NCI-H1048 (cell line): ENCODE data around the gene LRRK2.
"Not testable (repeated sequence)": the region's sequence is repeated elsewhere in the genome, so short reads cannot be mapped to it uniquely, and the experiment has no call there.

Experiments
- DNase-seq: peaks from one replicate; lab custom pipeline; 2025; lab: John Stamatoyannopoulos, UW

The LRRK2 gene

DNA sequence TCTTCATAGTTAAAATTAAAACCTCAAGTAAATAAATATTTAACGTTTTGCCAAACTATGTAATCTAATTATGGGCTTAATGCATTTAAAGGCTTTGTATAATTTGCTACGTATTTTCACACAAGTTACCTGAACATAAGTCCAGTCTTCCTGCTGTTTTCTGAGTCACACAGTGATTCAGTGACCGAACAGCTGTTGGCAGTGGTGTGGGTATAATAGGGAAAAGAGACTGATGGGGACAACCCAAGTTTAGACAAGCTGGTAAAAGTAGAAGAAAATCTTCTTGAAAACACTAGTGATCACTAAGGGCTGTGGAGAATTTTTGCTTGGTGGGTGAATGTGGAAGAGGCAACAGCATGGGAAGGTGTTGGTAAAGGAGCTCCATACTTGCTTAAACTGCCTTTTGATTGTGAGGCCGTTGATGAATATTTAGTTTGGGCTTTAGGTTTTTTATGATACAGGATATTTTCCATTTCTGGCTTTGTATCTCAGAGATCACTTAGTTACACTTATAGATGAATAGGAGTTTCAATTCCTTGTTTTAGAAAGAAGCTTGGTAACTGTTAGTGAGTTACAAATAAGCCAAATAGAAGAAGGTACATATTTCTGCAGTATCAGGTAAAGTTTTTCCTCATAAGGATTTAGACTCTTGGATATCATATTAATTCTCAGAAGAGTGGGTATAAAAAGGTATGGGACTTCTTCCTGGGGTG is 23.9 kb downstream of the LRRK2 start:
- DNase-seq: no peak

DNA sequence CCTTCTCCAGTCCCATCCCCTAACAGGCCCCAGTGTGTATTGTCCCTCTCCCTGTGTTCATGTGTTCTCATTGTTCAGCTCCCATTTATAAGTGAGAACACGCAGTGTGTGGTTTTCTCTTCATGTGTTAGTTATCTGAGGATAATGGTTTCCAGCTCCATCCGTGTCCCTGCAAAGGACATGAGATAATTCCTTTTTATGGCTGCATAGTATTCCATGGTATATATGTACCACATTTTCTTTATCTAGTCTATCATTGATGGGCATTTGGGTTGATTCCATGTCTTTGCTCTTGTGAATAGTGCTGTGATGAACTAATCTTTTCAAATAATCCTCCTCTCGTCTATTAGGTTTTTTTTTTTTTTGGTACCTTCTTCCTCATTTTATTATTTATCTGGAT is 25.9 kb downstream of the LRRK2 start:
- not testable (repeated sequence) for DNase-seq

- DNase-seq: no peak
Measured at GRCh38 chr12:40253936-40254335, 29.1 kb downstream of the LRRK2 start.

DNA sequence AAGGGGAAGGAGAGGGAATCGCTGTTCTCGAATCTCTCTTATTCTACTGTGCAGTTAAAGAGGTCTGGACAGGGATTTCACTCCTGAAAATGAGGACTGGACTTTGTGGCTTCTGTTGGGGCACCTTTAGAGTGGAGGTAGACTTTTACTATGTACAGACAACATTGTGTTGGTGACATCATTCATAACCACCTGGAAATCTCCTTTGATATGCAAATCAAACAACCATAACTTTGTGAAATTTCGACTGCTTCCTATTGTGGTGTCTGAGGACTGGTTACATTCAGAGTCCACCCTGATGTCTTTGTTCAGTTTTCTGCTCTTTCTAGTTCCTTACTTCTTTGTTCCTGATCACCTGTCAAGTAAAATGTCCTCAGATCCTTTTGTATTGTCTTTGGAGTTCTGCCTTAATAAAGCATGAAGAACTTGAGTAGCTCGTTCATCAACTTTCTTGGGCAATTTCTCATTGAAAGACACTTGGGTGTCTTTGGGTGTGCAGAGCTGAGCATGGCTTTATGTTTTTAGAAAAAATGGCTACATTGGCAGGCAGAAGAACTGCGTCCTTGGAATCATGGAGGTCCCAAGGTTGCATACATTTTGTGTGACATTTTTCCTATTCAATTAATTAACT is 29.8 kb downstream of the LRRK2 start:
- DNase-seq: no peak

DNA sequence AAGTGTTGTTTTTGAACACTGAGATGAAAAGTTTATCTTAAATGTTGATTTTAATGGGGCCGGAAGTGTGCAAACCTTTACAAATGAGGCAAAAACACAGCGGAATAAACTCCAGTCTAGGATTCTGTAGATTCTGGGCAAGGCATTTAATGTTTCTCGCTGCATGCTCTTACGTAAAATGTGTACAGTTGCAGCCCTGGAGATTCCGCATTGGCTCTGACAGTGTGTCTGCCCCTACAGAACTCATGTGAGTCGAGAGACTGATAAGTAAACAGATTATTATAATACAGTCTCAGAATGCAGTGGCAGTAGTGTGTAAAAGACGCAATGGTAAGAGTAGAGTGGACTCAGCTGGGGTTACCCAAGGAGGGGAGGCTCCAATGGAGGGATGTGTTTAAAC is 33.6 kb downstream of the LRRK2 start:
- no peak for DNase-seq

DNA sequence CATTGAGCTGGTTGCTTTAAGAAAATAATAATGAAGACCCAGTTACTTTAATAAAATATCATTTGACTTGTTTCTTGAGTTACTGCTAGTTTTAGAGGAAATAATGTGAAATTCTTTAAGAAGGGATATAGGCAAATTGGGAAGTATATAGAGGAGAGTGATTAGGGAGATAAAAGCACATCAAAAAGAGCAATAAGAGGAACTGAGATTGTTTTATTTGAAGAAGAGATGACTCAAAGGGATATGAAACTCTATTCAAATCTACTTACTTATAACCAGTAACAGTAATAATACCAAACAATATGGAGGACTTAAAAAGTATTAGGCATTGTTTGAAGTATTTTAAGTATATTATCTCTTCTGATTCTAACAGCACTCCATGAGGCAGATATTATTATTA is 37.1 kb downstream of the LRRK2 start:
- DNase-seq: no peak

DNA sequence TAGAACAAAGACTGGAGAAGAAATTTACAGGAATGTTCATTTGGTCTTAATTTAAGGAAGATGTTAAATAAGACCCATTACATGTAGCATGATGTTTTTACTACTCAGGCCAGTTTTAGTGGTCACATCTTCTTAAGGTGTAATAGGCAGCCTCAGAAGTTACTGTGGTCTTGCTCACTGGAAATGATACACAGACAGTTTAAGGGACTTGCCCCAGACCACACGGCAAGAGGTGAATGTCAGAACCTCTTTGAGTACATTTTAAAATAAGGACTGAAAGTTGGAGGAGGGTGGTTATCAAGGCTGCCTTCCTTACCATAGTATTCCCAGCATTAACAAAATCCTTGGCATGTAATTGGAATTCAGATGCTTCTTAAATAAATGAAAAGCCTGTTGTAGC is 37.9 kb downstream of the LRRK2 start:
- no peak for DNase-seq

GRCh38 chr12:40263616-40264409 is 39.0 kb downstream of the LRRK2 start:
- no peak for DNase-seq

DNA sequence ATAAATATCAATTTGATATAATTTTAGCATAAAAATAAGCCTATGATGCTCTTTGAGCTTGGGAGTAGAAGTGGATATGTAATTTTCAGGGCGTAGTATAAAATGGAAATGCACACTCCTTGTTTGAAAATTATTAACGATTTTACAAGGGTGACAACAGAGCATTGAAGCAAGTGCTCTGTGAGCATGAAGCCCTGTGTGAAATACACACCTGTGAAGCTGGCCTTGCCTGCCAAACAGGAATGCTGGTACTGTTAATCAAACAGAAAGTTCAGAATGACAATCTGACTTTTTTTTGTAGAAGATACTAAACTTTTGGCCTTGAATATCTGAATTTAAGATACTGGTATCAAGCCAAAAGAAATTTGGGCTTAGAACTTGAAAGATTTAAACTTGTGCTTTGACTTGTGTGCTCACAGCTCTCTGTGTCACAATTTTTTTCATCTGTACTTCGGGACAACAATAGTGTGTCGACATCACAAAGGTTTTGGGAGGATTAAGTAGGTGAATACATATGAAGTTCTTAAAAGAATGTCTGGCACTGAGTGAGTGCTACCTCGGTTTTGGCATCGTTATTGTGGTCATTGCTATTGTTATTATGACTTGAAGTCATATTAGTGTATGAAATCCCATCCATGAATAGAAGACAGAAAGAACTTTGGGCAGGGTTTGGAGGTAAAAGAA is 47.3 kb downstream of the LRRK2 start:
- DNase-seq: no peak

- DNase-seq: no peak
Measured at GRCh38 chr12:40281791-40282364, 57.1 kb downstream of the LRRK2 start.

DNA sequence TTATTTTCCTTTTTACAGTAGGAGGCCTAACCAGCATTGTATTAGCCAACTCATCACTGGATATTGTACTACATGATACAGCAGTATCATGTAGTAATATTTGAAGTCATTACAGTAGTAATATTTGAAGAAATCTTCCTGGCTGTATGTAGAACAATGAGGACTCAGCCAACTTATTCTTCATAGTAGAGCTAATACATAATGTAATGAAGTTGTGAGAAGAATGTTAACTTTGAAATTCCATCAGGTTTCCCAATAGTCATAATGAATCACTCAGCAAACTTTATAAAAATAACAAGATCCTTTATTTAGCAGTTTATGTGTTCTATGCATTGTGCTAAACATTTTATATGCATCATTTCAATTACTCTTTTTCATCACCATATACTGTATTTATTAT is 61.8 kb downstream of the LRRK2 start:
- DNase-seq: no peak

DNA sequence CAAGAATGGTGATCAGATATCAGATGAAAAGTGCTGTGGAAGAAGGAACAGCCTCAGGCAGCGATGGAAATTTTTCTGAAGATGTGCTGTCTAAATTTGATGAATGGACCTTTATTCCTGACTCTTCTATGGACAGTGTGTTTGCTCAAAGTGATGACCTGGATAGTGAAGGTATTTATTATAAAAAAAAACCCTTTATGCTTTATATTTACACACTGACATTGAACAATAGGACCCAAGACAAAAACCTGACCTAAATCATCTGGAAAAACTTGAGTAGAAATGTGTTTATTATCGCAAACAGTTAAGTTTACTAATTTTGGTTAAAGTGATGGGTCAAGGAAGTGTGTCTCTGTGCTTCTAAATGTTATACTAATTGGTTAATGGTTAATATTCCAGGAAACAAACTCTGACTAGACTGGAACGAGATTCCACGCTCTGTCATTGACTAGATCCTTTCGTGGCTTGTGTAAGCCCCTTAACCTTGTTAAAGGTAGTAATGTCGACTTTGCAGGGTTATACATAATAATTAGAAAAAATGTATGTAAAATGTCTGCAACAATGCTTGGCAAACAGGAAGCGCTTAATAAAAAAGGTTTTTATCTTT is 62.7 kb downstream of the LRRK2 start:
- DNase-seq: no peak

- DNase-seq: no peak
Measured at GRCh38 chr12:40292788-40293429, 68.1 kb downstream of the LRRK2 start.

- DNase-seq: no peak
Measured at GRCh38 chr12:40298341-40298740, 73.5 kb downstream of the LRRK2 start.

GRCh38 chr12:40300490-40300889 is 75.7 kb downstream of the LRRK2 start:
- DNase-seq: no peak

GRCh38 chr12:40309001-40309400 is 84.2 kb downstream of the LRRK2 start:
- no peak for DNase-seq

DNA sequence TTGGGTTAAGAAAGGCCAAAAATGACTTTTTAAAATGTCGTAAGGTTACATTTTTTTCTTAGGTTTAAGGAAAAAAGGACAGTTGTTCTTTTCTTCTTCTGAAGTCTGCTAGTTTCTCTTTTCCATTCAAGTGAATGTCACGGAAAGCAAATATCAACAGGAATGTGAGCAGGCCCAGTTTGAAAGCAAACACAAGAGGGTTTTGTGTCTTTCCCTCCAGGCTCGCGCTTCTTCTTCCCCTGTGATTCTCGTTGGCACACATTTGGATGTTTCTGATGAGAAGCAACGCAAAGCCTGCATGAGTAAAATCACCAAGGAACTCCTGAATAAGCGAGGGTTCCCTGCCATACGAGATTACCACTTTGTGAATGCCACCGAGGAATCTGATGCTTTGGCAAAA is 85.4 kb downstream of the LRRK2 start:
- DNase-seq: no peak

GRCh38 chr12:40312196-40312595 is 87.4 kb downstream of the LRRK2 start:
- no peak for DNase-seq

DNA sequence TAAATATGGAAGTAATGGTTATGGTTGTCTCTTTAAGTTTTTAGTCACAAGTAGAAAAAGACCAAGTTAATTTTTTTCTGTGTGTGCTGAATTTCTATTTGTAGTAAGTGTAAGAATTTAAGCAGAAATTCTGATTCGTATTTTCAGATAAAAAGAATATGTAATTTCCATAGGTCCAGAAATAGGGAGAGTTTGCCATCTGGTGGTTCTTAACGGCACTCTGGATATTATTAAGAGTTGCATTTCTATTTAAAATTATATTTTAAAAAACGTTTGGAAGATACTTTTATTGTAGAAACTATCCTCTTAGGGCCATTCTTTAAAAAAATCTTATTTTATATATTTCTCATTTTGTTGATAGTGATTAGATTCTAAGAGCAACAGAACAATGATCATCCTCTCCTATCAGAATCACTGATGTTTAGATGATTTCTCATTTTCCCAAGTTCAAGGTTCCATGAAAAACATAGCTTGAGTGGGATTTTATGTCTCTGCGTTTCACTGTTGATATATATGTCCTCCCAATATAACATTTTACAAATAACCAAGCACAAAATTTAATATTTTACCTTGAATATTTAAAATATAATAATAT is 88.3 kb downstream of the LRRK2 start:
- no peak for DNase-seq

GRCh38 chr12:40313928-40314327 is 89.1 kb downstream of the LRRK2 start:
- no peak for DNase-seq

GRCh38 chr12:40314927-40315326 is 90.1 kb downstream of the LRRK2 start:
- no peak for DNase-seq
